Hepatocyte (in vitro differentiated cells): ENCODE data around the gene MYRF. TPM values are rescaled to one million over a fixed set of nuclear protein-coding genes. Genes with fewer than 3 reads are reported as not detected.

ENCODE experiments used
- DNase-seq: peaks from one replicate; pipeline ENCODE4 v3.0.0-alpha.2; 2016; ENCODE audit warnings: low spot score
- H2AFZ ChIP-seq: fragments of 200-600 bp; sonication (generic); 2 replicates; pipeline ENCODE4 v1.6.0; 2016; ENCODE audit warnings: antibody characterized with exemption, mild to moderate bottlenecking
- H3K27ac ChIP-seq: fragments of 200-600 bp; sonication (generic); 2 replicates; pipeline ENCODE4 v1.5.1; 2016; ENCODE audit warnings: mild to moderate bottlenecking
- H3K27me3 ChIP-seq: fragments of 200-600 bp; sonication (generic); 2 replicates; pipeline ENCODE4 v1.6.1; 2016
- H3K36me3 ChIP-seq: fragments of 200-600 bp; sonication (generic); replicated peaks from 2 replicates; pipeline ENCODE4 v1.5.1; 2016; ENCODE audit warnings: low read depth; ENCODE audit not compliant: insufficient read depth
- H3K4me1 ChIP-seq: fragments of 200-600 bp; sonication (generic); 2 replicates; pipeline ENCODE4 v1.5.1; 2016; ENCODE audit warnings: mild to moderate bottlenecking, moderate library complexity; ENCODE audit not compliant: insufficient read depth
- H3K4me2 ChIP-seq: fragments of 200-600 bp; sonication (generic); 2 replicates; pipeline ENCODE4 v1.6.0; 2016
- H3K4me3 ChIP-seq: fragments of 200-600 bp; sonication (generic); 2 replicates; pipeline ENCODE4 v1.5.1; 2016; ENCODE audit warnings: mild to moderate bottlenecking
- H3K79me2 ChIP-seq: fragments of 200-600 bp; sonication (generic); 2 replicates; pipeline ENCODE4 v1.6.0; 2017; ENCODE audit warnings: mild to moderate bottlenecking
- H3K9me2 ChIP-seq: fragments of 200-600 bp; sonication (generic); replicated peaks from 2 replicates; pipeline ENCODE4 v1.6.0; 2017; ENCODE audit warnings: mild to moderate bottlenecking; ENCODE audit not compliant: insufficient read depth
- H3K9me3 ChIP-seq: fragments of 200-600 bp; sonication (generic); 2 replicates; pipeline ENCODE4 v1.5.1; 2016; ENCODE audit warnings: low read depth, mild to moderate bottlenecking
- H4K20me1 ChIP-seq: fragments of 200-600 bp; sonication (generic); 2 replicates; pipeline ENCODE4 v1.6.0; 2016; ENCODE audit warnings: mild to moderate bottlenecking; ENCODE audit not compliant: insufficient read depth, poor library complexity, severe bottlenecking
- CTCF ChIP-seq: fragments of 200-600 bp; sonication (generic); IDR thresholded peaks from 2 replicates; pipeline ENCODE4 v1.5.1; 2016; ENCODE audit warnings: antibody characterized with exemption, mild to moderate bottlenecking; ENCODE audit not compliant: poor library complexity
- EZH2 ChIP-seq: fragments of 200-600 bp; sonication (generic); IDR thresholded peaks from 2 replicates; pipeline ENCODE4 v1.6.1; 2016; ENCODE audit warnings: antibody characterized with exemption, mild to moderate bottlenecking, borderline replicate concordance
- EZH2phosphoT487 ChIP-seq: fragments of 200-600 bp; sonication (generic); IDR thresholded peaks from one replicate; pipeline ENCODE4 v1.6.1; 2018; ENCODE audit warnings: antibody characterized with exemption, mild to moderate bottlenecking, low read depth, moderate library complexity; ENCODE audit not compliant: unreplicated experiment, severe bottlenecking
- WGBS: methylation state at CpG from one replicate; pipeline ENCODE4 v1.1.6; 2016; ENCODE audit warnings: low lambda C conversion rate; ENCODE audit errors: missing lambda C conversion rate; 5-methylcytosine and 5-hydroxymethylcytosine counted together
- polyA plus RNA-seq: library from polyadenylated mRNA; unstranded; fragments of >200 nt; fragmentation: Nextera tagmentation; extraction: Ambion mirVana; gene quantifications from 2 replicates; pipeline ENCODE4 v1.2.1, GENCODE V29; 2016
- total RNA-seq: library from RNA; depleted of rRNA; stranded (reverse); fragments of >200 nt; gene quantifications from 2 replicates; pipeline ENCODE4 v1.2.3, GENCODE V29; 2014

Gene MYRF
- total and polyA plus RNA-seq, 2 experiments from 2014 or later: 57.3 to 96.7 TPM

- peak overlapping the region; percentile 98 for H3K27ac ChIP-seq
- no peak for TF ChIP-seq EZH2
- no peak for TF ChIP-seq CTCF
- no peak for TF ChIP-seq EZH2phosphoT487
- no peak overlapping the region for H3K4me3 ChIP-seq
- no peaks in the 10 kb centered on the region for H4K20me1 ChIP-seq
- peak overlapping the region; percentile 93 for H3K4me2 ChIP-seq
- WGBS: 87% methylated on average over 15 of the region's 15 CpGs
- H3K9me2 ChIP-seq: no peaks in the 10 kb centered on the region
- no peaks in the 10 kb centered on the region for H3K36me3 ChIP-seq
- H3K27me3 ChIP-seq: no peaks in the 10 kb centered on the region
- H2AFZ ChIP-seq: no peak overlapping the region
- peaks cover 67% of the 10 kb centered on the region for H3K4me1 ChIP-seq
- peaks cover 98% of the 10 kb centered on the region for H3K79me2 ChIP-seq
- DNase-seq: no peak
- H3K9me3 ChIP-seq: no peaks in the 10 kb centered on the region
These were observed 4.9 kb downstream of the MYRF start for GRCh38 chr11:61757213-61757862.

- Histone ChIP-seq H3K27ac (peak overlapping the region; percentile 89), H3K79me2 (peaks cover 93% of the 10 kb centered on the region), H3K9me2 (no peaks in the 10 kb centered on the region), H4K20me1 (no peaks in the 10 kb centered on the region), H3K4me2 (no peak overlapping the region), H3K4me1 (peaks cover 79% of the 10 kb centered on the region), H3K4me3 (no peak overlapping the region), H2AFZ (no peak overlapping the region), H3K27me3 (no peaks in the 10 kb centered on the region), H3K9me3 (no peaks in the 10 kb centered on the region), H3K36me3 (no peaks in the 10 kb centered on the region)
- no peak for DNase-seq
- TF ChIP-seq CTCF (no peak), EZH2phosphoT487 (no peak), EZH2 (no peak)
- 93% methylated on average over 7 of the region's 13 CpGs for WGBS
These were observed 8.5 kb downstream of the MYRF start for GRCh38 chr11:61760946-61761345.

GRCh38 chr11:61761440-61762222 lies 9.2 kb downstream of the MYRF start:
- Histone ChIP-seq H3K4me3 (no peak overlapping the region), H2AFZ (no peak overlapping the region), H4K20me1 (no peaks in the 10 kb centered on the region), H3K27me3 (no peaks in the 10 kb centered on the region), H3K36me3 (no peaks in the 10 kb centered on the region), H3K4me1 (peaks cover 79% of the 10 kb centered on the region), H3K27ac (peak overlapping the region; percentile 89), H3K4me2 (peak overlapping the region; percentile 58), H3K9me3 (no peaks in the 10 kb centered on the region), H3K9me2 (no peaks in the 10 kb centered on the region), H3K79me2 (peaks cover 88% of the 10 kb centered on the region)
- WGBS: 67% methylated on average over 10 of the region's 11 CpGs
- TF ChIP-seq CTCF (no peak), EZH2phosphoT487 (no peak), EZH2 (no peak)
- DNase-seq: no peak
